IMR-90 (cell line): Measurements from ENCODE around the gene GSN. TPM values are rescaled to one million over a fixed set of nuclear protein-coding genes. Genes with fewer than 3 reads are reported as not detected.

ENCODE experiments used
- ATAC-seq: fragments of 200-7000 bp; cut with Tn5 transposase; 2 replicates; pipeline ENCODE4 v1.9.1; 2020; ENCODE audit warnings: low read depth, mild to moderate bottlenecking, moderate library complexity
- BruUV-seq: library from RNA; stranded (reverse); fragments of 400-500 nt; replicated peaks from 2 replicates; lab custom pipeline; 2021; lab: Mats Ljungman, UMichigan
- CTCF ChIA-PET: fragments of 300-600 bp; formaldehyde crosslinking; extraction: SDS; loops from one replicate; lab custom pipeline; 2021; ENCODE audit warnings: antibody characterized with exemption; lab: Yijun Ruan, JAX
- POLR2A ChIA-PET: fragments of 300-600 bp; sonication (Branson Sonifier 250); formaldehyde crosslinking; loops from one replicate; lab custom pipeline; 2022; ENCODE audit warnings: antibody characterized with exemption; ENCODE audit not compliant: unreplicated experiment; lab: Charles Lee
- DNase-seq: peaks from one replicate; pipeline ENCODE4 v3.0.0; 2013
- H2AFZ ChIP-seq: replicated peaks from 2 replicates; pipeline ENCODE3; 2013; ENCODE audit warnings: low read length, mild to moderate bottlenecking; ENCODE audit not compliant: poor library complexity
- H2AK5ac ChIP-seq: 2 replicates; pipeline ENCODE4 v1.6.1; 2013; ENCODE audit warnings: low read depth, low read length, inconsistent platforms
- H2AK9ac ChIP-seq: replicated peaks from 2 replicates; pipeline ENCODE3; 2013; ENCODE audit warnings: mild to moderate bottlenecking, low read depth, low read length, moderate library complexity; ENCODE audit not compliant: poor library complexity
- H2BK120ac ChIP-seq: 2 replicates; pipeline ENCODE4 v1.6.1; 2013; ENCODE audit warnings: low read depth, low read length, inconsistent platforms
- H2BK15ac ChIP-seq: 3 replicates; pipeline ENCODE4 v1.6.1; 2013; ENCODE audit warnings: low read depth, low read length, inconsistent platforms
- H2BK20ac ChIP-seq: 2 replicates; pipeline ENCODE4 v1.6.1; 2013; ENCODE audit warnings: low read depth, mild to moderate bottlenecking, inconsistent platforms, low read length, moderate library complexity
- H2BK5ac ChIP-seq: 2 replicates; pipeline ENCODE4 v1.6.1; 2013; ENCODE audit warnings: mild to moderate bottlenecking, low read depth, low read length, inconsistent platforms; ENCODE audit not compliant: poor library complexity, severe bottlenecking
- H3K14ac ChIP-seq: replicated peaks from 2 replicates; pipeline ENCODE4 v1.6.1; 2013; ENCODE audit warnings: low read depth, low read length, inconsistent platforms
- H3K18ac ChIP-seq: 2 replicates; pipeline ENCODE4 v1.6.1; 2013; ENCODE audit warnings: low read depth, low read length, control low read depth
- H3K23ac ChIP-seq: 2 replicates; pipeline ENCODE4 v1.6.1; 2013; ENCODE audit warnings: low read depth, low read length, inconsistent platforms
- H3K27ac ChIP-seq: 2 replicates; pipeline ENCODE4 v1.5.1; 2013; ENCODE audit warnings: mild to moderate bottlenecking, control low read depth, low read length; ENCODE audit not compliant: insufficient read depth
- H3K27me3 ChIP-seq: 2 replicates; pipeline ENCODE4 v1.6.1; 2013; ENCODE audit warnings: low read length; ENCODE audit not compliant: control insufficient read depth, insufficient read depth
- H3K36me3 ChIP-seq: 2 replicates; pipeline ENCODE4 v1.6.1; 2013; ENCODE audit warnings: low read length, mixed read lengths; ENCODE audit not compliant: control insufficient read depth, insufficient read depth
- H3K4ac ChIP-seq: 2 replicates; pipeline ENCODE4 v1.6.1; 2013; ENCODE audit warnings: low read depth, low read length, inconsistent platforms
- H3K4me1 ChIP-seq: 2 replicates; pipeline ENCODE4 v1.6.1; 2013; ENCODE audit warnings: low read length, mixed read lengths; ENCODE audit not compliant: control insufficient read depth, insufficient read depth
- H3K4me2 ChIP-seq: 2 replicates; pipeline ENCODE4 v1.6.1; 2013; ENCODE audit warnings: low read depth, mild to moderate bottlenecking, control low read depth, low read length, moderate library complexity
- H3K4me3 ChIP-seq: 2 replicates; pipeline ENCODE4 v1.5.1; 2013; ENCODE audit warnings: low read depth, mild to moderate bottlenecking, control low read depth, low read length, moderate library complexity; ENCODE audit not compliant: insufficient read depth
- H3K56ac ChIP-seq: 2 replicates; pipeline ENCODE4 v1.6.1; 2013; ENCODE audit warnings: low read length, inconsistent platforms; ENCODE audit not compliant: insufficient read depth; ENCODE audit errors: extremely low read depth
- H3K79me1 ChIP-seq, 2 experiments: 2 replicates each; pipeline ENCODE4 v1.6.1; 2013; ENCODE audit warnings: low read length in 2 of 2, inconsistent platforms in 1 of 2, low read depth in 1 of 2
- H3K9ac ChIP-seq: 2 replicates; pipeline ENCODE4 v1.6.1; 2013; ENCODE audit warnings: low read depth, low read length, control low read depth
- H3K9me1 ChIP-seq: 2 replicates; pipeline ENCODE4 v1.6.1; 2013; ENCODE audit warnings: low read length, inconsistent platforms; ENCODE audit not compliant: insufficient read depth
- H3K9me3 ChIP-seq: 2 replicates; pipeline ENCODE4 v1.6.1; 2013; ENCODE audit warnings: low read length; ENCODE audit not compliant: control insufficient read depth, insufficient read depth
- H4K20me1 ChIP-seq: 2 replicates; pipeline ENCODE4 v1.6.1; 2013; ENCODE audit warnings: low read length, inconsistent platforms; ENCODE audit not compliant: insufficient read depth
- H4K5ac ChIP-seq: 2 replicates; pipeline ENCODE4 v1.6.1; 2013; ENCODE audit warnings: mild to moderate bottlenecking, low read depth, low read length, control low read depth
- H4K8ac ChIP-seq, 2 experiments: 2 replicates each; pipeline ENCODE4 v1.6.1; 2013; ENCODE audit warnings: low read depth in 2 of 2, low read length in 2 of 2, control low read depth in 1 of 2, inconsistent platforms in 1 of 2
- H4K91ac ChIP-seq: 2 replicates; pipeline ENCODE4 v1.6.1; 2013; ENCODE audit warnings: low read depth, low read length, inconsistent platforms; ENCODE audit not compliant: insufficient read depth
- BHLHE40 ChIP-seq: fragments of 150-350 bp; IDR thresholded peaks from 2 replicates; pipeline ENCODE4 v1.6.1; 2016; ENCODE audit warnings: mild to moderate bottlenecking, low read depth, low read length
- CEBPB ChIP-seq: IDR thresholded peaks from 2 replicates; pipeline ENCODE4 v1.6.1; 2012; ENCODE audit warnings: low read depth, low read length, improper control_type of control experiment
- CHD1 ChIP-seq: IDR thresholded peaks from 2 replicates; pipeline ENCODE4 v1.6.1; 2012; ENCODE audit warnings: low read depth, low read length, improper control_type of control experiment
- CTCF ChIP-seq: conservative IDR thresholded peaks from 2 replicates; pipeline ENCODE4 v1.5.1; 2012; ENCODE audit warnings: mild to moderate bottlenecking, low read depth, low read length, improper control_type of control experiment
- ELK1 ChIP-seq: fragments of 150-350 bp; IDR thresholded peaks from 2 replicates; pipeline ENCODE4 v1.6.1; 2016; ENCODE audit warnings: low read depth, mild to moderate bottlenecking, low read length, moderate library complexity, borderline replicate concordance
- FOS ChIP-seq: fragments of 150-350 bp; IDR thresholded peaks from 2 replicates; pipeline ENCODE4 v1.6.1; 2016; ENCODE audit warnings: low read depth, low read length
- MAZ ChIP-seq: IDR thresholded peaks from 2 replicates; pipeline ENCODE4 v1.6.1; 2012; ENCODE audit warnings: low read depth, mild to moderate bottlenecking, low read length, improper control_type of control experiment, moderate library complexity, borderline replicate concordance
- MXI1 ChIP-seq: IDR thresholded peaks from 2 replicates; pipeline ENCODE4 v1.6.1; 2012; ENCODE audit warnings: low read depth, mild to moderate bottlenecking, low read length, moderate library complexity, borderline replicate concordance
- POLR2A ChIP-seq: IDR thresholded peaks from 2 replicates; pipeline ENCODE4 v1.6.1; 2012; ENCODE audit warnings: mild to moderate bottlenecking, low read depth, low read length
- RCOR1 ChIP-seq: IDR thresholded peaks from 2 replicates; pipeline ENCODE4 v1.6.1; 2012; ENCODE audit warnings: mild to moderate bottlenecking, low read length, improper control_type of control experiment; ENCODE audit not compliant: insufficient replicate concordance
- SMC3 ChIP-seq: fragments of 150-350 bp; IDR thresholded peaks from 2 replicates; pipeline ENCODE4 v1.6.1; 2016; ENCODE audit warnings: low read depth, mild to moderate bottlenecking, antibody characterized with exemption, low read length, moderate library complexity
- USF2 ChIP-seq: fragments of 150-350 bp; IDR thresholded peaks from 2 replicates; pipeline ENCODE4 v1.6.1; 2017; ENCODE audit warnings: mild to moderate bottlenecking, antibody characterized with exemption, low read length, low read depth
- WGBS, 2 experiments: methylation state at CpG; one replicate each; pipeline versions ENCODE4 v1.1.5 to v1.1.7; 2013; ENCODE audit warnings: missing lambda C conversion rate in 2 of 2; ENCODE audit not compliant: insufficient read length in 1 of 2; ENCODE audit errors: extremely low coverage in 2 of 2; 5-methylcytosine and 5-hydroxymethylcytosine counted together
- dilution Hi-C: fragments of 300-500 bp; cut with HindIII; formaldehyde crosslinking; loops from one replicate; pipeline ENCODE4 v1.14.3; 2018; ENCODE audit warnings: low sequenced_read_pairs; ENCODE audit not compliant: unreplicated experiment
- in situ Hi-C: fragments of 300-500 bp; cut with MboI; formaldehyde crosslinking; loops from 3 replicates; pipeline ENCODE4 v1.14.3; 2019; ENCODE audit warnings: low sequenced_read_pairs, inconsistent platforms, mixed read lengths
- intact Hi-C: fragments of 100-400 bp; cut with micrococcal nuclease; formaldehyde crosslinking; loops from 2 replicates; pipeline ENCODE4 v1.10.0; 2022
- polyA plus RNA-seq, 3 experiments: library from polyadenylated mRNA; depleted of rRNA; stranded (reverse); fragments of >200 nt; gene quantifications; 2 replicates each; pipeline ENCODE4 v1.2.3, GENCODE V29; 2012; ENCODE audit warnings: low replicate concordance in 1 of 3
- total RNA-seq: library from RNA; depleted of rRNA; stranded (reverse); fragments of >200 nt; gene quantifications from 2 replicates; pipeline ENCODE4 v1.2.3, GENCODE V29; 2012

Gene GSN
- total and polyA plus RNA-seq, 2 of the 4 experiments (the other 2 are of a cell fraction): 495 to 547 TPM

GRCh38 chr9:121369595-121370265, 101.8 kb downstream of the GSN start, which contains the start of gene STOM:
Gene STOM, minus strand, starts transcription at chr9:121370250. Its CDS starts 63 bp downstream, at chr9:121370187.
- TF ChIP-seq USF2: peak; percentile 59; the same call in 1 of the 2 replicates
- TF ChIP-seq MAZ: no peak
- no peak for TF ChIP-seq FOS
- peak; percentile 88 for TF ChIP-seq MXI1
- TF ChIP-seq POLR2A: peak; percentile 94
- no peak for TF ChIP-seq CHD1
- TF ChIP-seq CEBPB: no peak
- no peak for TF ChIP-seq CTCF
- TF ChIP-seq BHLHE40: peak; percentile 99
- TF ChIP-seq SMC3: no peak
- no peak for TF ChIP-seq RCOR1
- TF ChIP-seq ELK1: no peak
- H4K5ac ChIP-seq: peak within 1 kb of the TSS; percentile 89
- no peaks in the 10 kb centered on the region for H3K27me3 ChIP-seq
- H3K4ac ChIP-seq: peak within 1 kb of the TSS; percentile 93
- H3K4me2 ChIP-seq: peak within 1 kb of the TSS; percentile 99
- H2AFZ ChIP-seq: peak within 1 kb of the TSS; percentile 85
- intact Hi-C loops (no loop called here), dilution Hi-C loops (no loop called here), in situ Hi-C loops (no loop called here)
- peak within 1 kb of the TSS; percentile 51 for H3K4me3 ChIP-seq
- peak within 1 kb of the TSS; percentile 80 for H3K27ac ChIP-seq
- H3K23ac ChIP-seq: peak within 1 kb of the TSS; percentile 97
- H2AK5ac ChIP-seq: peak within 1 kb of the TSS; percentile 68
- H3K79me1 ChIP-seq: peaks cover 6 to 50% of the 10 kb centered on the region in 2 experiments; a peak in 2 of 4 replicates
- H2BK5ac ChIP-seq: peak within 1 kb of the TSS; percentile 68
- H3K14ac ChIP-seq: peak within 1 kb of the TSS; percentile 97
- peak; percentile 83 for DNase-seq
- peak within 1 kb of the TSS; percentile 87 for H3K18ac ChIP-seq
- peak within 1 kb of the TSS; percentile 83; the same call in 1 of the 2 replicates for H3K56ac ChIP-seq
- peak within 1 kb of the TSS; percentile 22 for H2BK20ac ChIP-seq
- H4K20me1 ChIP-seq: peaks cover 5% of the 10 kb centered on the region; the same call in 1 of the 2 replicates
- H3K9ac ChIP-seq: peak within 1 kb of the TSS; percentile 88
- peaks cover 18% of the 10 kb centered on the region for H3K4me1 ChIP-seq
- H3K9me1 ChIP-seq: peaks cover 16% of the 10 kb centered on the region
- no TSS peak for BruUV-seq
- H3K36me3 ChIP-seq: peaks cover 4% of the 10 kb centered on the region; the same call in 1 of the 2 replicates
- peak; percentile 71 for ATAC-seq
- peak within 1 kb of the TSS; percentile 92 for H2BK120ac ChIP-seq
- peak within 1 kb of the TSS; percentile 87 for H2AK9ac ChIP-seq
- H2BK15ac ChIP-seq: peak within 1 kb of the TSS; percentile 72; the same call in 2 of the 3 replicates
- CTCF ChIA-PET: no interaction called here
- no peaks in the 10 kb centered on the region for H3K9me3 ChIP-seq
- 2% methylated on average over 9 of the region's 52 CpGs; no CpG with 5 or more reads in 1 of the 2 experiments for WGBS, 2 experiments
- peak within 1 kb of the TSS; percentile 74 for H4K91ac ChIP-seq
- POLR2A ChIA-PET: no interaction called here
- H4K8ac ChIP-seq: peak within 1 kb of the TSS; percentile 74 to 82
